Activated CD8-positive, alpha-beta memory T cell treated with anti-CD3 and anti-CD28 coated beads, Interleukin-2, amount 50 U/mL, for 24 hours (primary cell): Measurements from ENCODE around the gene FHOD3.
"Not testable (repeated sequence)": the region's sequence is repeated elsewhere in the genome, so short reads cannot be mapped to it uniquely, and the experiment has no call there.

ENCODE experiments used
- DNase-seq: peaks from one replicate; pipeline ENCODE4 v3.0.0-alpha.2; 2020; ENCODE audit errors: extremely low read depth

The FHOD3 gene

GRCh38 chr18:36449451-36449850, 151.9 kb downstream of the FHOD3 start:
- no peak for DNase-seq

DNA sequence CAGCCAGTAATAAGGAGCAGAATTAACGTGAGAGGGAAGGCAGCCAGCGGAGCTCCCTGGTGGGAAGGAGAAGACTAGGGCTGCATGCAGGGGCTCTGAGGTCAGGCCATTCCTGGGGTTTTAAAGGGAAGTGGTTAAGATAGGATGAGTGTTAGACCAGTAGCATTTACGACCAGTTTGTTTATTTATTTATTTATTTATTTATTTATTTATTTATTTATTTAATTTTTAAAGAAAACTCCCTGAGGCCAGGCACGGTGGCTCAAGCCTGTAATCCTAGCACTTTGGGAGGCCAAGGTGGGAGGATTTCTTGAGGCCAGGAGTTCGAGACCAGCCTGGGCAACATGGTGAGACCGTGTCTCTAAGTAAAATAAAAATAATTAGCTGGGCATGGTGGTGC, 152.8 kb downstream of the FHOD3 start:
- no peak for DNase-seq

DNA sequence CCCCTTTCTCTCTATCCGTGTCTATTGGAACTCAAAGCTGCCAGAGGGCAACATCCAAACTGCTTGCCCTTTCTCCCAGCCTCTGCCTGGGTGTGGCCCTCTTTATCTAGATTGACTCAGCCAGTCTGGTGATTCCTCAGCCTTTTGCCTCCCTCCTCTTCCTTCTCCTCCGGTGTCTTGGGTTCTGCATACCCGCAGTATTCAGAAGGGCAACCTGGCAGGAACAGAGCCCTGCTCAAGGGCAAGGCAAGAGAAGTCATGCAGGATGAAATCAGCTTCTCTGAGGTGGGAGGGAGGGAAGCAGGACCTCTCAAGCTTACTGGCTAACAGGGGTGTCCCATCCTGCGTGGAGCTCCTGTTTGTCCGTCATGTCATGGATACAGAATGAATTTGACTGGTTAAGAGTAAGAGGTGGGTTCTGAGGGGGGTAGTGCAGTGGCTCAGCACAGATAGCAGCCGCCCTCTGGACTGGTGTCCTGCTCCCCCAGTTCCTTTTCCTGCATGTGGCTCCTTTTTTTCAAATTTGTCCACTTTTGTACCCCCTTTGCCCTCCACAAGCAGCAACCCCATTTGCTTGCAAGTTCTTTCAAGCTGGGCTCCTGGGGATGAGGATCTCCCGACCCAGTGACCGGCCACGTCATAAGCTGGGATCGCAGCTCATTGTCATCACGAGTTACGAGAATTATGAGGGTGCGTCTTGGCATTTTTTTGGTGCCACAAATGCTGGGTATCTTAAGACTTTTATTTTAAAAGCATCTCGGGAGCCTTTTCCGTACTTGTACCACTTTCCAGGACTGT, 154.1 kb downstream of the FHOD3 start:
- no peak for DNase-seq

DNA sequence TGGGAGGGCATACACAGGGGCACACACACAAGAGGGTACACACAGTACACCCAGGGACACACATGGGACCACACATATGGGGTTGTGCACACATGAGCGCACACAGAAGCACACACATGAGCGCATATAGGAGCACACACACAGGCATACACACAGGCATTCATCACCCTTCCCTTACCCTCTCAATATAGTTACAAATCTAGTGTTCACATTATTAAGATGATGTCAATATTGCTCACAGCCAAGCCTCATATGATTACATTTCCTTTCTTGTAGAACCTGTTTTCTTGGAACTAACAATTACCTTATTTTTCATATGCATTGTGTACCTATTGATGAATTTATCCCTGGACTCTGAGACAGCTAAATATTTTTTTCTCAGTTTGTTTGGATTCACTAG, 156.7 kb downstream of the FHOD3 start:
- DNase-seq, result no peak

DNA sequence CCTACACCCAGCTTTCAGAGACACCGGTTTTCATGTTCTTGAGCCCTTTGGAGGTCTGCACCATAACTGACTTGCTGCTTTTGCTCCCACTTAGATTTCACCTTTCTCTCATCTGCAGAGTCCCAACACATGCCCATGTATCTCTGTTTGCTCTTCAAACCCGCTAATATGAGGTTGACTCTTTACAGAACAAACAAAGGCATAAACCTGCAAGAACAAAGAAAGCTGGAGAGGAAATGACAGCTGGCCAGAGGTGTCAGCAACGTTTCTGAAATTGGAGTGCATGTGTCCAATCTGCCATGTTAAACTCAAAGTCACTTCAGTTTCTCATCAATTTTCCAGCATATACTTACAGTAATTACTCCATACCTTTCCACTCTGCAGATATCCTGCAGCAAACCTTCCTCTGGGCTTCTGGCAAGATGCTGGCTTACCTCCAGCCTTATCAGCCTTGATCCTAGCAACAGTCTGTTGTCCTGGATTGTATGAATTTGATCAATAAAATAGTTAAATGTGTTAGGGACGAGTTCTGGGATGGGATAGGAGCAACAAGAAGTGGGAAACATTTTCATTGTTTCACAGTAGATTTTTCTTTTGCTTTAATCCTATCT, 157.4 kb downstream of the FHOD3 start:
- no peak for DNase-seq

DNA sequence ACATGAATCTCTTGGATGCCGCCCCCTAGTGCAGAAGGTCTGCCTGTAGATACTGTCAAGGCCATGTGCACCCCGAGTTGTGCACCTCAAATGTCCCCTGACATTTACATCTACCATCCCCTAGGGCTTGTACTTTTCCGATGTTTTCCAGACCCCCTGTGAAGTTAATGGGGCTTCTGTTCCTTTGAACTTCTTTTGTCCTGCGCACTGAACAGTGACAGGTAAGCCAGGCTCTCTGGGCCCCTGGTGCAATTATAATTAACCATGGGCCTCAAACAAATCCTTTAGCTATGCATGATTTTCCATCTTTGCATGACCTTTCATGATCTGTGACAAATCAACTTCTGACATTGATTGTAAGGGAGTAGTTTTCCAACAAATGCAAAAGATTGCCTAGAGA, 158.4 kb downstream of the FHOD3 start:
- DNase-seq, result no peak

- no peak for DNase-seq
These were observed 159.1 kb downstream of the FHOD3 start for GRCh38 chr18:36456622-36457021.

GRCh38 chr18:36457683-36458082, 160.2 kb downstream of the FHOD3 start:
- DNase-seq, result no peak

- no peak for DNase-seq
These were observed 160.8 kb downstream of the FHOD3 start for GRCh38 chr18:36458306-36458705.

DNA sequence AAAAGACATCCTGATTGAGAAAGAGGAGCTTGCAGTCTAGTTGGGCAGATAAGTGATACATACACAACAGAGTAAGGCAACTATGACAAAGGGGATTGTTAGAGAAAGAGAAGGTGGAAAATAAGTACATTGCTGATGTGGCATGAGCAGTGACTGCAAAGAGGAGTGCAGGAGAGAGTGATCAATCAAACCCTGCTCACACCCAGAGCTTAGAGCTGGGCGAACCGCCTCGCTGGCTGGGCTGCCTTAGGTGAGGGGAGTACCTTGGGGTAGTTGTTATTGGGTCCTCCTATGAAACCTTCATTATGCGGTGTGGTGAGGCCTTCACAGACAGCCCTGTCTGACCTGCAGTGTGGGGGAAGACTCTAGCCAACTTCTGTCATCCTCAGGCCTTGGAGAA, 161.7 kb downstream of the FHOD3 start:
- no peak for DNase-seq

DNA sequence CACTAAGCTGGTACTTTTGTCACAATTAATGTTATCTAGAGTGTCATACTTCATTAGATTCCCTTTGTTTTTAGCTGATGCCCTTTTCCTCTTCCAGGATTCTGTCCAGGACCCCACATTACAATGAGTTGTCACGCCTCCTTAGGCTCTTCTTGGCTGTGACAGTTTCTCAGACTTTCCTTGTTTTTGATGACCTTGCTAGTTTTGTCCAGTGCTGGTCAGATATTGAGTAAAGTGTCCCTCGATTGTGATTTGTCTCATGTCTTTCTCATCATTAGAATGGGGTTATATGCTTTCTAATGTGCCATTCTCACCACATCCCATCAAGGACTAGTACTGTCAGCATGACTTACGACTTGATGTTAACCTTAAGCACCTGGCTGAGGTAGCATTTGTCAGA, 162.3 kb downstream of the FHOD3 start:
- no peak for DNase-seq

- DNase-seq, result no peak
These were observed 162.9 kb downstream of the FHOD3 start for GRCh38 chr18:36460324-36460850.

DNA sequence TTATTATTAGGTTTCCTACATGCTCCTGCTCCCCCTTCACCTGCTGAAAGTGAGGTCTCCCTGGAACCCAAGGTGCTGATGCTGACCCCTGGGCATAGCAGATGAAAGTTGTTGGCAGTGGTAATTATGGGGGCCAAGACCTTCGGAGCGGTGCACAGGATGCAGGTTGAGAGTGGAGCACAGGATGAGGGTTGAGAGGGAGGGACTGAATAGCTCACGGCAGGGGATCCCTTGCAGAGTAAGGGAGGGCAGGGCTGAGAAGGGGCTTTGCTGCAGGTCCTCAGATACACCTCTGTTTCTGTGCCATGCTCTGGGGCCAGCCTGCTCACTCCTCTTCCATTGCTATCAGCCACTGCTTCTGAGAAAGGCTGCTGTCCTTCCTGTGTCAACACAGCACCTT, 163.3 kb downstream of the FHOD3 start:
- DNase-seq, result no peak

DNA sequence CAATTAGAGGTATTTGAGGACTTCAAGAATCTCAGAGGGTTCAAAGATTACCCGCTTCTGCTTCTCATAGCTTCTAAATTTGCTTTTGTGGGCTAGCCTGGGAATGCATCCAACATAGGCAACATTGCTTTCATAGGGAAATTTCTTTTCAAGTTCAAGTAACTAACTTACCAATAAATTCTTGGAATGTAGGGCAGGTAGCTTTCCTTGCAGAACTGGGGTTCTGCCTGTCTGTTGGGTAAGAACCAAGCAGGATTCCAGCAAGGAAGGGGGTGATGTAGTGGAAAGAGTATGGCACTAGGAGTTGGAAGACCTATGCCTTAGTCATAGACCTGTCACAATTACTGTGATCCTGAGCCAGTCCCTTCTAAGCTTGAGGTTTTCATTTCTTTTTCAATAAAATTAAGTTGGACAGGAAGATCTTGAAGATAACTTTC, 164.1 kb downstream of the FHOD3 start:
- no peak for DNase-seq

DNA sequence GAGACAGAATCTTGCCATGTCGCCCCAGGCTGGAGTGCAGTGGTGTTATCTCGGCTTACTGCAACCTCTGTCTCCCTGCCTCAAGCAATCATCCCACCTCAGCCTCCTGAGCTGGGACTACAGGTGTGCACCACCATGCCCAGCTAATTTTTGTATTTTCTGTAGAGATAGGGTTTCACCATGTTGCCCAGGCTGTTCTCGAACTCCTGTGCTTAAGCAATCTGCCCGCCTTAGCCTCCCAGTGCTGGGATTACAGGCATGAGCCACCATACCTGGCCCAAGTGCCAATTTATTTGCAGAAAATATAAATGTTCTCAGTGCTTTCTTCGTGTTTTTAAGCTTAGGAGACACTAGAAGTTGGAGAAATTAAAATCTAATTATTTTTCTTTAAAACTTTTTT, 166.0 kb downstream of the FHOD3 start:
- not testable (repeated sequence) for DNase-seq

DNA sequence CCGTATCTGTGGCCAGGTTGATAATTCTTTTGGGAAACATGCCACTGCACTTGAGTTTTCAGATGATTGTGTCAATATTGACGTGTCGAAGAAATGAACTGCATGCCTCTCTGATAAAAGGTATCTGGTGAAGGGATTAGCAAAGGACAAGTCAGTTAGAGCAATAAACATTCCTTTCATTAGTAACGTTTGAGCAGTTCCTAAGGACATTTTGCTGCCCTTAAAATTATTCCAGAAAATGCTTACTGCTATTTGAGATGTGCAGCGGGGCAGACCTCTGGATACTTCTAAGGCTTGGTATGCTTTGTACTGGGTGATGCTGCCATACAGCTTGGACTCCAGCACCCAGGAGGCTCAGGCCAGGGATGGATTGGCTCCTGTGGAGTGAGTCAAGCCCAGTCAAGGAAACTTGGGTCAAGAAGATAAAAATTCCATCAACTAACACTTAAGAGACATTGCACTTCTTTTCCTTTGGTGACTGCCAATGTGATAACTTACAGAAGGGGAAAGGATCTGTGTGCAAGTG, 166.7 kb downstream of the FHOD3 start:
- DNase-seq, result no peak

GRCh38 chr18:36465276-36465675, 167.8 kb downstream of the FHOD3 start:
- DNase-seq, result no peak

DNA sequence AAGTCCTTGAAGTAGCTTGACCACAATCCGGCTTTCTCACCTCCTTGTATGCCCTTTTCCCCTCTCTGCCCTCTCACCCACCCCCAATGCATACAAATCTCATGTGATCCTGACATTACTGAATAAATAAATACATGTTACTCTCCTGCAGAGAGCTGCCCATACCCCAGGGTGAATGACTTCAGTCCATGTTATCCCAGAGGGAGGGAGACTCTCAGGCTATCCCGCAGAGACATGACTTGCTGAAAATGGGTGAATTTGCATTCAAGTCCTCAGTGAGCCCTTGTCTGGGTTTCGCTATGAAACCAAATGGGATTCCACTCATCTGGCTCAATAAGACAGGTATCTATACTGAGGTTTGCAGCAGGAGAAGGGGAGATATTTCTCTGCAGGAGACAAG, 168.5 kb downstream of the FHOD3 start:
- DNase-seq, result no peak

DNA sequence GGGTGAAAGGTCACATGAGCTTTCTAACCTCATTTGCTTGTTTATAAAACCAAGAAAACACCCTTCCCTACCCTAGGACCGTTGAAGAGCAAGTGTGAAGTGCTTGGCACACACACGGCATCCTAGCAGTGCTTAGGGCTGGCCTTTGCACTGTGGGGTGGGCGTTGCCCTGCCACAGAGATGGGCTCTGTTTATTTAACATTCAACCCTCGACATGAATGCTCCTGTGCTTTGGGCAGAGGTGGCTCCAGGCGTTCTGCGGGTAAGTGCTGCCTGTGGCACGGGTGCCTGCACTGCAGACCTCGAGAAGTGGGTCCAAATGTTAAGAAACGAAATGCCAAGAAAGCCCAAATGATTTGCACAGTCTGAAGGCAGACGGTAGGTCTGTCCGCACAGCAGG, 170.1 kb downstream of the FHOD3 start:
- DNase-seq, result no peak

DNA sequence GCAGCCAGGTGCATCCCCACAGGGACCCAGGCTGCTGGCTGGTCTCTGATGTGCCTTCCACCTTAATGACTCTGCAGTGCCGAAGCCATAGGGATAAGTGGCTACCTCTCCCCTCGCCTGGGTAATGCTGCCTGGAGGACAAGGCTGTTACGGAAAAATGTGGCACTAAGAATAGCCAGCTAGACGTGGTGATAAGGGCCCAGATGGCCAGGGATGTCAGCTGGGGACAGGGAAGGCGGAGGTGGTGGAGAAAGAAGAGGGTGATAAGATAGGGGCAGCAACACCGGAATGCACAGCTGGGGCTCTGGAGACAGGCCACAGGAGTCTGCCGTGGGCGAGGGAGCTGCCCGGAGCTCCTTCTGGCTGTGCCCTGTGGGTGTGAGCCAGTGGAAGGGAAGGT, 170.6 kb downstream of the FHOD3 start:
- DNase-seq, result no peak

GRCh38 chr18:36469461-36469860, 171.9 kb downstream of the FHOD3 start:
- no peak for DNase-seq

DNA sequence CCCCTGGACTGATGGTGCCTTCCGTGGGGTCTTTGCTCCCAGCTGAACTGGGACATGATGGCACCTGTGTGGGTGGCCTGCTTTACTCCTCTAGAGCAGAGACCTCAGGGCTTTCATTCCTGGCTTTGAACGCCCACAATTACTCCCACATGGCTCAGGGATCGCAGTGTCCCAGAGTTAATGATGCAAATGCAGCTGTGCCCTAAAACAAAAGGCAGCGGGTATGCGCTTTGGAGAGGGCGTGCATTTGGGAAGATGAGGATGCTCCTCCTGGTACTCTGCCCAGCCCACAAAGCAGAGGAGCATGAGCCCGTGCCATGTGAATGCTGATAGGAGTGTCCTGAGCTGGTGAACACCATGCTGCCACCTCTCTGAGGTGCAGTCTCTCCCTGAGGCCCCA, 173.4 kb downstream of the FHOD3 start:
- no peak for DNase-seq

GRCh38 chr18:36471393-36471792, 173.9 kb downstream of the FHOD3 start:
- DNase-seq, result no peak
